ENCODE data around the gene BAHCC1. TPM values are rescaled to one million over a fixed set of nuclear protein-coding genes. Genes with fewer than 3 reads are reported as not detected.

BAHCC1 gene
- total RNA-seq, 3 donors from 2014 or later = 7.4 to 17.0 (median 11.7) TPM

DNA sequence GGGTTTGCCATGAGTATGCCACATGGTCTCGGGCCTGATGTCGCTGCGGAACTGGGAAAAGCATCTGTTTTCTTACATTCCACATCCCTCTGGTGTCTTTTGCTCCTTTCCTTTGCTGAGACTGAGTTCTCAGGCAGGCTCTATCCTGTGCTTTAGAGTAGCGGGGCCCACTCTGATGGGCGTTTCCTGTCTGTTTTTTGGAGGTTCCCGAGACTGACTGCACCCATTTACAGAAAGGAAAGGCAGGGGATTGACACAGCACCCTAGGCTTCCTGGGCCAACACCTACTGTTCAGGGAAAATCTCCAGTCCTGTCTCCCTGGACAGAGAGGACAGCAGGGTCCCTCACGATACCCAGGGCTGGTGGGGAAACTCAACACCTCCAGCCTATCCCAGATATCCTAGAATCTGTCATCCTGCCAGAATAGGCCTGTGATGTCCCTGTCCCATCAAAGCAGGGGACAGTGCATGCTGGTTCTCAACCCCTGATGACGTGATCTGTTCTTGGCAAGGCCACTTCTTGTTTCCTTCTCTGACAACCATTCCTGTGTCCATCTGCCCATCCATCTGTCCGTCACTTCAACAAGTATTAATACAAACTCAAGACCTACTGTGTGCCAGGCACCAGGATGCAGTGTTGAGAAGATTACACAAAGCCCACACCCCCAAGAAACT, 75.2 kb downstream of the BAHCC1 start:
- H3K4me1 ChIP-seq = no peaks in the 10 kb centered on the region
- no peaks in the 10 kb centered on the region for H3K27me3 ChIP-seq
- no peak overlapping the region for H3K27ac ChIP-seq
- no peak overlapping the region for H3K4me3 ChIP-seq
- TF ChIP-seq, protein P1, sequence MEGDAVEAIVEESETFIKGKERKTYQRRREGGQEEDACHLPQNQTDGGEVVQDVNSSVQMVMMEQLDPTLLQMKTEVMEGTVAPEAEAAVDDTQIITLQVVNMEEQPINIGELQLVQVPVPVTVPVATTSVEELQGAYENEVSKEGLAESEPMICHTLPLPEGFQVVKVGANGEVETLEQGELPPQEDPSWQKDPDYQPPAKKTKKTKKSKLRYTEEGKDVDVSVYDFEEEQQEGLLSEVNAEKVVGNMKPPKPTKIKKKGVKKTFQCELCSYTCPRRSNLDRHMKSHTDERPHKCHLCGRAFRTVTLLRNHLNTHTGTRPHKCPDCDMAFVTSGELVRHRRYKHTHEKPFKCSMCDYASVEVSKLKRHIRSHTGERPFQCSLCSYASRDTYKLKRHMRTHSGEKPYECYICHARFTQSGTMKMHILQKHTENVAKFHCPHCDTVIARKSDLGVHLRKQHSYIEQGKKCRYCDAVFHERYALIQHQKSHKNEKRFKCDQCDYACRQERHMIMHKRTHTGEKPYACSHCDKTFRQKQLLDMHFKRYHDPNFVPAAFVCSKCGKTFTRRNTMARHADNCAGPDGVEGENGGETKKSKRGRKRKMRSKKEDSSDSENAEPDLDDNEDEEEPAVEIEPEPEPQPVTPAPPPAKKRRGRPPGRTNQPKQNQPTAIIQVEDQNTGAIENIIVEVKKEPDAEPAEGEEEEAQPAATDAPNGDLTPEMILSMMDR (IDR thresholded peaks at IDR 0.05) = no peak
- no peak for DNase-seq (ENCODE audit: low spot score in 2 of 2)
- no peaks in the 10 kb centered on the region for H3K36me3 ChIP-seq
- no peaks in the 10 kb centered on the region for H3K9me3 ChIP-seq
- intact Hi-C loops (cut with DNase I; ENCODE audit: low total_unique reads) = no loop called here

DNA sequence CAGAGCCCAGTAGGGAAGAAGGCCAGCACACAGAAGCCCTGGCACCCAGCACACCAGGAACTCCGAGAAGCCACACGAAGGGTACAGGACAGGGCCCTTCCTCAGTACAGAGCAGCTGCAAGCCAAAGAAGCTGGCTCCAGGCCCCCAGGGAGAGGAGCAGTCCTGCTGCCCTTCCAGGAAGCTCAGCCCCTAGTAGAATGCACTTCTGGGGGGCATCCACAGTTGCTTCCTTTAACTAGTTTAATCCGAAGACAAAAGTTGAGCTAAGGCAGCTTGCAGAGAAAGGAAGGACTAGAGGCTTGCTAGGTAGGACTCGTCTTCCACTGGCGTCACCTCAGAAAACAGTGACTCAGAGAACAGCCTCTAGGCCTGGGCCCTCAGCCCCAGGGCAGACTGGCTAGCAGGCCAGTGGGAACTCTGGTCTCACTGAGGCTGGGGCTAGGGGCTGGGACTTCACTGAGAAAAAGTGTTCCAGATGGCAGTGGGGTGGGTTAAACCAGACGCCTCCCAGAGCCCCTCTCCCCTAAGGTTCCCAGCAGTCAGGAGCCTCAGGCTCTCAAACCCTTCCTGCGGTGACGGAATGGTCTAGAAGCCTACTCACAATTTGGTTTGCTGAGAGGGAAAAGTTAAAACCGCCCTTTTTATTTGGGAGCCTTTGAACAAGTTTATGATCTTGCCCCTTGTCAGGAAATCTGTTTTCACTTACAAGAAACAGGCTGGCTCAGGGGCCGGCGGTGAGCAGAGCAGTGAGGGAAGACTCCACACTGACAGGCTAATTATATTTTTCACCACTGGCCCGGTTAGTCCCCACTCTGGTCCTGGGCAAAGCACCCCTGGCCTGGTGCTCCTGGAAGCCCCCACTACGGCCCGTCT, 75.9 kb downstream of the BAHCC1 start:
- Histone ChIP-seq H3K9me3 (no peaks in the 10 kb centered on the region), H3K27me3 (no peaks in the 10 kb centered on the region), H3K4me1 (no peaks in the 10 kb centered on the region), H3K4me3 (peak overlapping the region; percentile 23 to 54 (median 36)), H3K36me3 (no peaks in the 10 kb centered on the region), H3K27ac (peak overlapping the region; percentile 10 to 72)
- TF ChIP-seq POLR2A (IDR thresholded peaks at IDR 0.05) (no peak), POLR2AphosphoS5 (IDR thresholded peaks at IDR 0.05) (no peak)
- TF ChIP-seq, protein P1 (IDR thresholded peaks at IDR 0.05) = no peak
- intact Hi-C loops (cut with DNase I; ENCODE audit: low total_unique reads) = no loop called here
- DNase-seq (ENCODE audit: low spot score in 2 of 2) = no peak

DNA sequence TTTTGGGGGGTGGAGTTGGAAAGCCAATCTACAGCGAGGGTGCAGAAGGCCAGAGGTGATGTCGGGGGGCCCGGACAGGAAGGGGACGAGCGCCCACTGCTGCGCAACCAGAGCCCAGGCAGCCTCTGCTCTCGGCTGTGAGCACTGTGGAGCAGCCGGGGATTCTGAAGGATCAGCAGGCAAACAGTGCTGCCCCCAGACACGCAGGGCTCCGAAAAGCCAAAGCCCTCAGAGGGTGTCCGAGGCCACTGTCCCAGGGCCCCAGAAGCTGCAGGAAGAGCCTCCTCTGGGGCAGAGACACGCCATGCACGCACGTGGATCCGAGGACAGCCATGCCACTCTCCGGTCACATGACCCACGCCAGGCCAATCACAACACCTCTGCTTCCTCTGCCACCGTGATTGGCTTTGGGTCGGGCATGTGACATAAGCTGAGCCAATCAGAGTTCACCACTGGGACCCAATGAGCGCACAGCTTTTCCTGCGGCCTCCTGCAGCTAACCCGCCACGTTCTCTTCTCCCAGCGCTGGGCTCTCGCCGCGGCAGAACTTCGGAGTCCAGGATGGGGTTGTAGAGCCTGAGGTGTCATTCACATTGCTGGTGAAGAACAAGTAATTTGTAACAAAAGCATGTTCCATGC, 76.7 kb downstream of the BAHCC1 start:
- Histone ChIP-seq H3K27ac (peak overlapping the region; percentile 10 to 72), H3K9me3 (no peaks in the 10 kb centered on the region), H3K27me3 (no peaks in the 10 kb centered on the region), H3K36me3 (no peaks in the 10 kb centered on the region), H3K4me1 (no peaks in the 10 kb centered on the region), H3K4me3 (peak overlapping the region; percentile 23 to 54 (median 36))
- TF ChIP-seq POLR2A (IDR thresholded peaks at IDR 0.05) (no peak), POLR2AphosphoS5 (IDR thresholded peaks at IDR 0.05) (peak in 2 of 3 donors; percentile 45 to 61)
- TF ChIP-seq, protein P1 (IDR thresholded peaks at IDR 0.05) = peak in 1 of 3 donors; percentile 41
- intact Hi-C loops (cut with DNase I; ENCODE audit: low total_unique reads) = no loop called here
- peak; percentile 66 to 78 for DNase-seq (ENCODE audit: low spot score in 2 of 2)

DNA sequence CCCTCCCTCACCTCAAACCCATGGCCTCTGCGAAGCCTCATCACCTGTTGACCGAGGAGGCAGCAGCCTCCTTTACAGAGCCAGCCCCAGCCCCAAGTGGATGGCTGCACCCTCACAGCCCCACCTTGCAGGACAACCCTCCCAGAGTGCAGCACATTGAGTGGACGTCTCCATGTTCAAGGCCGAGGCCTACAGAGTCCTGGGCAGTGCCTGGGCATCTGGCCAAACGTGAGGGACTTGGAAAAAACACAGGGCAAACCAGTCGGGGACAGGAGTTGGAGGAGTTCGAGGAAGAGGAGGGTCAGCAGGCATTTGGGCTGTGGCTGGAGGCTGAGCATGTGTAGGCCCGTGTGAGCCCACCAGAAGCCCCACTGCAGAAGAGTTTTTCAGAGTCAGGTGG, 77.8 kb downstream of the BAHCC1 start:
- H3K27me3 ChIP-seq = no peaks in the 10 kb centered on the region
- intact Hi-C loops (cut with DNase I; ENCODE audit: low total_unique reads) = no loop called here
- TF ChIP-seq, protein P1 (IDR thresholded peaks at IDR 0.05) = no peak
- no peak for TF ChIP-seq POLR2AphosphoS5 (IDR thresholded peaks at IDR 0.05)
- TF ChIP-seq POLR2A (IDR thresholded peaks at IDR 0.05) = no peak
- DNase-seq (ENCODE audit: low spot score in 2 of 2) = no peak
- no peak overlapping the region for H3K27ac ChIP-seq
- H3K36me3 ChIP-seq = no peaks in the 10 kb centered on the region
- no peak overlapping the region for H3K4me3 ChIP-seq
- no peaks in the 10 kb centered on the region for H3K9me3 ChIP-seq
- H3K4me1 ChIP-seq = no peaks in the 10 kb centered on the region
